Suprapubic skin (tissue), 4 donors: Measurements from ENCODE around the gene KRT4.

Source experiments
- EP300 ChIP-seq: sonication (generic); formaldehyde crosslinking; IDR thresholded peaks from one replicate; pipeline ENCODE4 v1.6.1; 2017; ENCODE audit warnings: antibody characterized with exemption
- POLR2A ChIP-seq, 2 donors: fragments of 450-650 bp; IDR thresholded peaks; one replicate each; pipeline ENCODE4 v1.6.1; 2017; ENCODE audit warnings: antibody characterized with exemption in 2 of 2, mild to moderate bottlenecking in 2 of 2, moderate library complexity in 2 of 2
- POLR2AphosphoS5 ChIP-seq, 3 donors: sonication (generic); formaldehyde crosslinking; IDR thresholded peaks; one replicate each; pipeline ENCODE4 v1.6.1; 2017; ENCODE audit warnings: antibody characterized with exemption in 3 of 3
- TF ChIP-seq, protein P1 (sequence below), 2 donors: fragments of 200-600 bp in 1 of 2; fragments of 450-650 bp in 1 of 2; sonication (generic) in 1 of 2; IDR thresholded peaks; one replicate each; pipeline ENCODE4 v1.5.1; 2016 to 2019; ENCODE audit warnings: antibody characterized with exemption in 2 of 2, mild to moderate bottlenecking in 1 of 2, moderate library complexity in 1 of 2

DNA sequence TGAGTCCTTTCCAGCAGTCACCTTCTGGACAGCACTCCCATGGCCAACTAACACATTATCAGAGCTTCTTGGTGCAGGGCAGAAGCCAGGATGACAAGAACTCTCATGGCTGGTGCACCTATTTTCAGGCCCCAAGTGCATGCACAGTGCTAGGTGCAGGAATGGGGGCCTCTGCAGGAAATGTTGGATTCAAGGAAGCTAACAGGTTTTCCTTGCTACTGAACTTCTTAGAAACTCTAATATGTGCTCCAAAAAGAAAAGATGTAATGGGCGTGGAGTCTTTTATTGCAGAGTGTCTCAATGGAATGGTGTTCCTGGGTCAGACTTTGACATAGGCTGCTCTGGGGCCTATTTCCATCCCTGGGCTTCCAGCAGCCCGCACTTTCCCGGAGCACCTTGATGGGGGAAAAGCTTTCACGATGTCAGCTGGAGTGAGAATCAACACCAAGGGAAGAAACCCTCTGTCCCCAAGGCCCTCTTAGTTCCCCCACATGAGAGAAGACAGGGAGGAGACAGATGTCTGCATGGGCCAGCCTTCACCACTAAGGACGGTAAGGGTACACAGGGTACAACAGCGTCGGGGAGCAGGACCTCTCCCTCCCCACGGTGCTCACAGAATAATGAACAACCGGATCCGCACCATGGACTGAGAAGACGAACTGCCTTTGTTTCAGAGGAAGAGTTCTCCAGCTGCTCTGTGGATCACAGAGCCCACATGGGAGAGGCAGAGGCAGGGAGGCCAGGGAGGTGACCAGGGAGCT, 24.9 kb downstream of the KRT4 start:
- TF ChIP-seq, protein P1, sequence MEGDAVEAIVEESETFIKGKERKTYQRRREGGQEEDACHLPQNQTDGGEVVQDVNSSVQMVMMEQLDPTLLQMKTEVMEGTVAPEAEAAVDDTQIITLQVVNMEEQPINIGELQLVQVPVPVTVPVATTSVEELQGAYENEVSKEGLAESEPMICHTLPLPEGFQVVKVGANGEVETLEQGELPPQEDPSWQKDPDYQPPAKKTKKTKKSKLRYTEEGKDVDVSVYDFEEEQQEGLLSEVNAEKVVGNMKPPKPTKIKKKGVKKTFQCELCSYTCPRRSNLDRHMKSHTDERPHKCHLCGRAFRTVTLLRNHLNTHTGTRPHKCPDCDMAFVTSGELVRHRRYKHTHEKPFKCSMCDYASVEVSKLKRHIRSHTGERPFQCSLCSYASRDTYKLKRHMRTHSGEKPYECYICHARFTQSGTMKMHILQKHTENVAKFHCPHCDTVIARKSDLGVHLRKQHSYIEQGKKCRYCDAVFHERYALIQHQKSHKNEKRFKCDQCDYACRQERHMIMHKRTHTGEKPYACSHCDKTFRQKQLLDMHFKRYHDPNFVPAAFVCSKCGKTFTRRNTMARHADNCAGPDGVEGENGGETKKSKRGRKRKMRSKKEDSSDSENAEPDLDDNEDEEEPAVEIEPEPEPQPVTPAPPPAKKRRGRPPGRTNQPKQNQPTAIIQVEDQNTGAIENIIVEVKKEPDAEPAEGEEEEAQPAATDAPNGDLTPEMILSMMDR (IDR thresholded peaks at IDR 0.05) = no peak
- no peak for TF ChIP-seq POLR2A (IDR thresholded peaks at IDR 0.05)
- TF ChIP-seq EP300 = no peak
- no peak for TF ChIP-seq POLR2AphosphoS5 (IDR thresholded peaks at IDR 0.05)
